Thyroid gland (tissue), 4 donors: ENCODE measurements around the gene LIMK2. TPM values are rescaled to one million over a fixed set of nuclear protein-coding genes. Genes with fewer than 3 reads are reported as not detected.

Source experiments
- DNase-seq, 2 donors: peaks; one replicate each; pipeline ENCODE4 v3.0.0-alpha.2; 2019
- H3K27ac ChIP-seq, 3 donors: fragments of 200-600 bp; sonication (generic); 1 replicate in 2 of 3; 2 replicates in 1 of 3; pipeline ENCODE4 v1.5.1; 2016 to 2019; ENCODE audit warnings: mild to moderate bottlenecking in 1 of 3, moderate library complexity in 1 of 3
- H3K27me3 ChIP-seq: fragments of 200-600 bp; sonication (generic); one replicate; pipeline ENCODE4 v1.5.1; 2019
- H3K36me3 ChIP-seq, 2 donors: fragments of 200-600 bp; sonication (generic); one replicate each; pipeline ENCODE4 v1.5.1; 2016 to 2019
- H3K4me1 ChIP-seq, 2 donors: fragments of 200-600 bp; sonication (generic); one replicate each; pipeline ENCODE4 v1.5.1; 2017 to 2019
- H3K4me3 ChIP-seq, 3 donors: fragments of 200-600 bp; sonication (generic); replicated peaks in 1 of 3; 1 replicate in 2 of 3; 2 replicates in 1 of 3; pipeline ENCODE4 v1.5.1; 2016; ENCODE audit warnings: mild to moderate bottlenecking in 1 of 3
- H3K9me3 ChIP-seq: fragments of 200-600 bp; sonication (generic); one replicate; pipeline ENCODE4 v1.5.1; 2017
- POLR2A ChIP-seq, 2 donors: fragments of 450-650 bp; IDR thresholded peaks; one replicate each; pipeline ENCODE4 v1.6.1; 2017; ENCODE audit warnings: antibody characterized with exemption in 2 of 2, mild to moderate bottlenecking in 2 of 2, moderate library complexity in 1 of 2
- WGBS, 2 donors: methylation state at CpG; one replicate each; pipeline ENCODE4 v1.1.5; 2017; 5-methylcytosine and 5-hydroxymethylcytosine counted together
- intact Hi-C: fragments of 100-400 bp; cut with DNase I; formaldehyde crosslinking; loops from one replicate; pipeline ENCODE4 v1.15.1; 2023
- total RNA-seq, 4 donors: library from RNA; depleted of rRNA; stranded (reverse); fragments of >200 nt; gene quantifications; one replicate each; pipeline ENCODE4 v1.2.3, GENCODE V29; 2016
- TF ChIP-seq, protein P1 (sequence below), 6 experiments: fragments of 200-600 bp in 3 of 6; fragments of 450-650 bp in 3 of 6; sonication (generic) in 3 of 6; IDR thresholded peaks; one replicate each; pipeline ENCODE4 v1.5.1; 2016 to 2019; ENCODE audit warnings: antibody characterized with exemption in 6 of 6, mild to moderate bottlenecking in 2 of 6, inconsistent platforms in 1 of 6, moderate library complexity in 1 of 6

Gene LIMK2
- total RNA-seq, 4 donors from 2014 or later, result 85.0 to 123 (median 99.4) TPM

DNA sequence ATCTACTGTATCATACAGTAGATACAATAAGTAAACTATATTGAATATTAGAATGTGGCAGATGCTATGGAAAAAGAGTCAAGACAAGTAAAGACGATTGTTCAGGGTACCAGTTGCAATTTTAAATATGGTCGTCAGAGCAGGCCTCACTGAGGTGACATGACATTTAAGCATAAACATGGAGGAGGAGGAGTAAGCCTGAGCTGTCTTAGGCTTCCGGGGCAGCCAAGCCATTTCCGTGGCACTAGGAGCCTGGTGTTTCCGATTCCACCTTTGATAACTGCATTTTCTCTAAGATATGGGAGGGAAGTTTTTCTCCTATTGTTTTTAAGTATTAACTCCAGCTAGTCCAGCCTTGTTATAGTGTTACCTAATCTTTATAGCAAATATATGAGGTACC, 65.6 kb downstream of the LIMK2 start:
- H3K27ac ChIP-seq, result peak overlapping the region in 1 of 3 donors; percentile 27
- H3K27me3 ChIP-seq, result no peaks in the 10 kb centered on the region
- no peaks in the 10 kb centered on the region for H3K9me3 ChIP-seq
- intact Hi-C loops, result no loop called here
- H3K4me1 ChIP-seq, result peaks cover 18 to 20% of the 10 kb centered on the region in 2 donors
- peaks cover 35 to 49% of the 10 kb centered on the region in 2 donors for H3K36me3 ChIP-seq
- WGBS, 2 donors, result 91 to 95% methylated on average over 5 of the region's 5 CpGs
- DNase-seq, result no peak
- no peak for TF ChIP-seq POLR2A (IDR thresholded peaks at IDR 0.05)
- TF ChIP-seq, protein P1, sequence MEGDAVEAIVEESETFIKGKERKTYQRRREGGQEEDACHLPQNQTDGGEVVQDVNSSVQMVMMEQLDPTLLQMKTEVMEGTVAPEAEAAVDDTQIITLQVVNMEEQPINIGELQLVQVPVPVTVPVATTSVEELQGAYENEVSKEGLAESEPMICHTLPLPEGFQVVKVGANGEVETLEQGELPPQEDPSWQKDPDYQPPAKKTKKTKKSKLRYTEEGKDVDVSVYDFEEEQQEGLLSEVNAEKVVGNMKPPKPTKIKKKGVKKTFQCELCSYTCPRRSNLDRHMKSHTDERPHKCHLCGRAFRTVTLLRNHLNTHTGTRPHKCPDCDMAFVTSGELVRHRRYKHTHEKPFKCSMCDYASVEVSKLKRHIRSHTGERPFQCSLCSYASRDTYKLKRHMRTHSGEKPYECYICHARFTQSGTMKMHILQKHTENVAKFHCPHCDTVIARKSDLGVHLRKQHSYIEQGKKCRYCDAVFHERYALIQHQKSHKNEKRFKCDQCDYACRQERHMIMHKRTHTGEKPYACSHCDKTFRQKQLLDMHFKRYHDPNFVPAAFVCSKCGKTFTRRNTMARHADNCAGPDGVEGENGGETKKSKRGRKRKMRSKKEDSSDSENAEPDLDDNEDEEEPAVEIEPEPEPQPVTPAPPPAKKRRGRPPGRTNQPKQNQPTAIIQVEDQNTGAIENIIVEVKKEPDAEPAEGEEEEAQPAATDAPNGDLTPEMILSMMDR (IDR thresholded peaks at IDR 0.05), result no peak
- no peak overlapping the region for H3K4me3 ChIP-seq

DNA sequence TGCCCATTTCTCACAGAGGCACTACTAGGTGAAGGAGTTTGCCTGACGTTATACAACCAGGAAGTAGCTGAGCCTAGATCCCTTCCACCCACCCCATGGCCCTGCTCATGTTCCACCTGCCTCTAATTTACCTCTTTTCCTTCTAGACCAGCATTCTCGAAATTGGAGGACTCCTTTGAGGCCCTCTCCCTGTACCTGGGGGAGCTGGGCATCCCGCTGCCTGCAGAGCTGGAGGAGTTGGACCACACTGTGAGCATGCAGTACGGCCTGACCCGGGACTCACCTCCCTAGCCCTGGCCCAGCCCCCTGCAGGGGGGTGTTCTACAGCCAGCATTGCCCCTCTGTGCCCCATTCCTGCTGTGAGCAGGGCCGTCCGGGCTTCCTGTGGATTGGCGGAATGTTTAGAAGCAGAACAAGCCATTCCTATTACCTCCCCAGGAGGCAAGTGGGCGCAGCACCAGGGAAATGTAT, 66.1 kb downstream of the LIMK2 start:
- TF ChIP-seq, protein P1 (IDR thresholded peaks at IDR 0.05), result no peak
- no peak for TF ChIP-seq POLR2A (IDR thresholded peaks at IDR 0.05)
- DNase-seq, result no peak
- peaks cover 37 to 54% of the 10 kb centered on the region in 2 donors for H3K36me3 ChIP-seq
- H3K27me3 ChIP-seq, result no peaks in the 10 kb centered on the region
- H3K27ac ChIP-seq, result peak overlapping the region in 2 of 3 donors; percentile 13 to 27
- no peak overlapping the region for H3K4me3 ChIP-seq
- H3K4me1 ChIP-seq, result peaks cover 14 to 16% of the 10 kb centered on the region in 2 donors
- 82 to 88% methylated on average over 6 to 9 of the region's 9 CpGs for WGBS, 2 donors
- H3K9me3 ChIP-seq, result no peaks in the 10 kb centered on the region
- intact Hi-C loops, result no loop called here

DNA sequence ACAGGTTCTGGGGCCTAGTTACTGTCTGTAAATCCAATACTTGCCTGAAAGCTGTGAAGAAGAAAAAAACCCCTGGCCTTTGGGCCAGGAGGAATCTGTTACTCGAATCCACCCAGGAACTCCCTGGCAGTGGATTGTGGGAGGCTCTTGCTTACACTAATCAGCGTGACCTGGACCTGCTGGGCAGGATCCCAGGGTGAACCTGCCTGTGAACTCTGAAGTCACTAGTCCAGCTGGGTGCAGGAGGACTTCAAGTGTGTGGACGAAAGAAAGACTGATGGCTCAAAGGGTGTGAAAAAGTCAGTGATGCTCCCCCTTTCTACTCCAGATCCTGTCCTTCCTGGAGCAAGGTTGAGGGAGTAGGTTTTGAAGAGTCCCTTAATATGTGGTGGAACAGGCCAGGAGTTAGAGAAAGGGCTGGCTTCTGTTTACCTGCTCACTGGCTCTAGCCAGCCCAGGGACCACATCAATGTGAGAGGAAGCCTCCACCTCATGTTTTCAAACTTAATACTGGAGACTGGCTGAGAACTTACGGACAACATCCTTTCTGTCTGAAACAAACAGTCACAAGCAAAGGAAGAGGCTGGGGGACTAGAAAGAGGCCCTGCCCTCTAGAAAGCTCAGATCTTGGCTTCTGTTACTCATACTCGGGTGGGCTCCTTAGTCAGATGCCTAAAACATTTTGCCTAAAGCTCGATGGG, 66.7 kb downstream of the LIMK2 start:
- peaks cover 8 to 10% of the 10 kb centered on the region in 2 donors for H3K4me1 ChIP-seq
- H3K36me3 ChIP-seq, result peaks cover 39 to 53% of the 10 kb centered on the region in 2 donors
- WGBS, 2 donors, result 81 to 87% methylated on average over 6 of the region's 6 CpGs
- H3K9me3 ChIP-seq, result no peaks in the 10 kb centered on the region
- DNase-seq, result no peak
- no peak overlapping the region for H3K4me3 ChIP-seq
- TF ChIP-seq, protein P1 (IDR thresholded peaks at IDR 0.05), result no peak
- no peak for TF ChIP-seq POLR2A (IDR thresholded peaks at IDR 0.05)
- intact Hi-C loops, result no loop called here
- H3K27me3 ChIP-seq, result no peaks in the 10 kb centered on the region
- H3K27ac ChIP-seq, result peak overlapping the region in 2 of 3 donors; percentile 13 to 27

DNA sequence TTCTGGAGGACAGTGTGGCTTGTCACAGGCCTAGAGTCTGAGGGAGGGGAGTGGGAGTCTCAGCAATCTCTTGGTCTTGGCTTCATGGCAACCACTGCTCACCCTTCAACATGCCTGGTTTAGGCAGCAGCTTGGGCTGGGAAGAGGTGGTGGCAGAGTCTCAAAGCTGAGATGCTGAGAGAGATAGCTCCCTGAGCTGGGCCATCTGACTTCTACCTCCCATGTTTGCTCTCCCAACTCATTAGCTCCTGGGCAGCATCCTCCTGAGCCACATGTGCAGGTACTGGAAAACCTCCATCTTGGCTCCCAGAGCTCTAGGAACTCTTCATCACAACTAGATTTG, 67.2 kb downstream of the LIMK2 start:
- Histone ChIP-seq H3K36me3 (peaks cover 44 to 52% of the 10 kb centered on the region in 2 donors), H3K27ac (peak overlapping the region in 2 of 3 donors; percentile 13 to 27), H3K27me3 (no peaks in the 10 kb centered on the region), H3K4me1 (peaks cover 6 to 7% of the 10 kb centered on the region in 2 donors), H3K9me3 (no peaks in the 10 kb centered on the region), H3K4me3 (no peak overlapping the region)
- no peak for DNase-seq
- intact Hi-C loops, result no loop called here
- TF ChIP-seq POLR2A (IDR thresholded peaks at IDR 0.05), result no peak
- TF ChIP-seq, protein P1 (IDR thresholded peaks at IDR 0.05), result no peak

DNA sequence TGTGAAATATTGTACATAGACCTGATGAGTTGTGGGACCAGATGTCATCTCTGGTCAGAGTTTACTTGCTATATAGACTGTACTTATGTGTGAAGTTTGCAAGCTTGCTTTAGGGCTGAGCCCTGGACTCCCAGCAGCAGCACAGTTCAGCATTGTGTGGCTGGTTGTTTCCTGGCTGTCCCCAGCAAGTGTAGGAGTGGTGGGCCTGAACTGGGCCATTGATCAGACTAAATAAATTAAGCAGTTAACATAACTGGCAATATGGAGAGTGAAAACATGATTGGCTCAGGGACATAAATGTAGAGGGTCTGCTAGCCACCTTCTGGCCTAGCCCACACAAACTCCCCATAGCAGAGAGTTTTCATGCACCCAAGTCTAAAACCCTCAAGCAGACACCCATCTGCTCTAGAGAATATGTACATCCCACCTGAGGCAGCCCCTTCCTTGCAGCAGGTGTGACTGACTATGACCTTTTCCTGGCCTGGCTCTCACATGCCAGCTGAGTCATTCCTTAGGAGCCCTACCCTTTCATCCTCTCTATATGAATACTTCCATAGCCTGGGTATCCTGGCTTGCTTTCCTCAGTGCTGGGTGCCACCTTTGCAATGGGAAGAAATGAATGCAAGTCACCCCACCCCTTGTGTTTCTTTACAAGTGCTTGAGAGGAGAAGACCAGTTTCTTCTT, 67.9 kb downstream of the LIMK2 start:
- Histone ChIP-seq H3K4me1 (peaks cover 8 to 9% of the 10 kb centered on the region in 2 donors), H3K36me3 (peaks cover 44 to 50% of the 10 kb centered on the region in 2 donors), H3K9me3 (no peaks in the 10 kb centered on the region), H3K4me3 (no peak overlapping the region), H3K27me3 (no peaks in the 10 kb centered on the region), H3K27ac (peak overlapping the region in 2 of 3 donors; percentile 7 to 27)
- intact Hi-C loops, result no loop called here
- no peak for DNase-seq
- no peak for TF ChIP-seq POLR2A (IDR thresholded peaks at IDR 0.05)
- TF ChIP-seq, protein P1 (IDR thresholded peaks at IDR 0.05), result no peak
